G401.6 (cell line): ENCODE results near the gene SMAD7.

Source experiments
- FAIRE-seq: peaks from 2 replicates; lab custom pipeline; 2012; peaks lifted over from hg19 to GRCh38; lab: Jason Lieb, UNC

Gene SMAD7

GRCh38 chr18:48914581-48915251, 36.0 kb downstream of the SMAD7 start:
- no peak for FAIRE-seq

- no peak for FAIRE-seq
Observed at GRCh38 chr18:48913775-48914174, 37.0 kb downstream of the SMAD7 start.

- FAIRE-seq = no peak
Observed at GRCh38 chr18:48913201-48913600, 37.6 kb downstream of the SMAD7 start.

GRCh38 chr18:48910972-48911545, 39.7 kb downstream of the SMAD7 start:
- FAIRE-seq = no peak

- no peak for FAIRE-seq
Observed at GRCh38 chr18:48909721-48910120, 41.0 kb downstream of the SMAD7 start.

- FAIRE-seq = no peak
Observed at GRCh38 chr18:48908916-48909315, 41.8 kb downstream of the SMAD7 start.

- FAIRE-seq = no peak
Observed at GRCh38 chr18:48905513-48905912, 45.3 kb downstream of the SMAD7 start.

- no peak for FAIRE-seq
Observed at GRCh38 chr18:48904847-48905394, 45.8 kb downstream of the SMAD7 start.

- no peak for FAIRE-seq
Observed at GRCh38 chr18:48904091-48904490, 46.7 kb downstream of the SMAD7 start.

GRCh38 chr18:48902856-48903601, 47.7 kb downstream of the SMAD7 start:
- no peak for FAIRE-seq

GRCh38 chr18:48902023-48902855, 48.5 kb downstream of the SMAD7 start:
- no peak for FAIRE-seq

- no peak for FAIRE-seq
Observed at GRCh38 chr18:48901145-48902022, 49.4 kb downstream of the SMAD7 start.

GRCh38 chr18:48900469-48900868, 50.3 kb downstream of the SMAD7 start:
- FAIRE-seq = no peak

- FAIRE-seq = no peak
Observed at GRCh38 chr18:48899558-48900174, 51.1 kb downstream of the SMAD7 start.

GRCh38 chr18:48898521-48898920, 52.2 kb downstream of the SMAD7 start:
- FAIRE-seq = no peak

GRCh38 chr18:48897531-48897930, 53.2 kb downstream of the SMAD7 start:
- FAIRE-seq = no peak

GRCh38 chr18:48896875-48897511, 53.8 kb downstream of the SMAD7 start:
- FAIRE-seq = no peak

GRCh38 chr18:48896326-48896874, 54.4 kb downstream of the SMAD7 start:
- FAIRE-seq = no peak

- no peak for FAIRE-seq
Observed at GRCh38 chr18:48894799-48895346, 55.9 kb downstream of the SMAD7 start.
